OCI-LY1 (cell line): Measurements from ENCODE around the gene CYBRD1.

Experiments used
- EZH2 ChIP-seq: fragments of 200-600 bp; sonication (generic), shearing (Covaris generic); IDR thresholded peaks from 2 replicates; pipeline ENCODE4 v1.8.0; 2017; ENCODE audit warnings: borderline replicate concordance, mixed run types, mild to moderate bottlenecking, antibody characterized with exemption, low read length, moderate library complexity, mixed read lengths
- TF ChIP-seq, protein P1 (sequence below): fragments of 200-600 bp; sonication (generic), shearing (Covaris generic); IDR thresholded peaks from 2 replicates; pipeline ENCODE4 v1.5.1; 2017; ENCODE audit warnings: mild to moderate bottlenecking, antibody characterized with exemption, low read length, moderate library complexity, mixed read lengths

DNA sequence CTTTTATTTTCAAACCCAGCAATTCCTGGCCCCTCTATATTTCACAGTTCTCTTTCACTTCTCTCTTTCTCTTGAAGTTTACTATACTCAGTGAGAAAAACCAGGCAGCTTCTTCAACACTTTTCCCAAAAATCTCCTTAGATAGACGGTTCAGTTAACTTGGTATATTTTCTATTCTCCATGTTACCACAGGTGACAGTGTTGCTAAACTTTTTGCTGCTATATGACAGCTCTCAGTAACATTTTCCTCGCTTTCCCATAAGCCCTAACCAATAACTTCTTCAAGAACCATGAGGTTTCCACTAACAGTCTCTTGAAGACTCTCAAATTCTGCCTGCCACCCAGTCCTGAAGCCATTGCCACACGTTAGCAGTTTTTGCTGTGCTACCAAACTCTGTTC, 45.8 kb downstream of the CYBRD1 start:
- TF ChIP-seq, protein P1, sequence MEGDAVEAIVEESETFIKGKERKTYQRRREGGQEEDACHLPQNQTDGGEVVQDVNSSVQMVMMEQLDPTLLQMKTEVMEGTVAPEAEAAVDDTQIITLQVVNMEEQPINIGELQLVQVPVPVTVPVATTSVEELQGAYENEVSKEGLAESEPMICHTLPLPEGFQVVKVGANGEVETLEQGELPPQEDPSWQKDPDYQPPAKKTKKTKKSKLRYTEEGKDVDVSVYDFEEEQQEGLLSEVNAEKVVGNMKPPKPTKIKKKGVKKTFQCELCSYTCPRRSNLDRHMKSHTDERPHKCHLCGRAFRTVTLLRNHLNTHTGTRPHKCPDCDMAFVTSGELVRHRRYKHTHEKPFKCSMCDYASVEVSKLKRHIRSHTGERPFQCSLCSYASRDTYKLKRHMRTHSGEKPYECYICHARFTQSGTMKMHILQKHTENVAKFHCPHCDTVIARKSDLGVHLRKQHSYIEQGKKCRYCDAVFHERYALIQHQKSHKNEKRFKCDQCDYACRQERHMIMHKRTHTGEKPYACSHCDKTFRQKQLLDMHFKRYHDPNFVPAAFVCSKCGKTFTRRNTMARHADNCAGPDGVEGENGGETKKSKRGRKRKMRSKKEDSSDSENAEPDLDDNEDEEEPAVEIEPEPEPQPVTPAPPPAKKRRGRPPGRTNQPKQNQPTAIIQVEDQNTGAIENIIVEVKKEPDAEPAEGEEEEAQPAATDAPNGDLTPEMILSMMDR = no peak
- no peak for TF ChIP-seq EZH2
